ENCODE results near the gene LPAR6. TPM values are rescaled to one million over a fixed set of nuclear protein-coding genes. Genes with fewer than 3 reads are reported as not detected.
"Not testable (repeated sequence)": the region's sequence is repeated elsewhere in the genome, so short reads cannot be mapped to it uniquely, and the experiment has no call there.

The LPAR6 gene, protein sequence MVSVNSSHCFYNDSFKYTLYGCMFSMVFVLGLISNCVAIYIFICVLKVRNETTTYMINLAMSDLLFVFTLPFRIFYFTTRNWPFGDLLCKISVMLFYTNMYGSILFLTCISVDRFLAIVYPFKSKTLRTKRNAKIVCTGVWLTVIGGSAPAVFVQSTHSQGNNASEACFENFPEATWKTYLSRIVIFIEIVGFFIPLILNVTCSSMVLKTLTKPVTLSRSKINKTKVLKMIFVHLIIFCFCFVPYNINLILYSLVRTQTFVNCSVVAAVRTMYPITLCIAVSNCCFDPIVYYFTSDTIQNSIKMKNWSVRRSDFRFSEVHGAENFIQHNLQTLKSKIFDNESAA
- total RNA-seq (10 to 100 TPM; 37.2 to 48.7 TPM), total RNA-seq (259 to 490 reads per million in 2 donors)

DNA sequence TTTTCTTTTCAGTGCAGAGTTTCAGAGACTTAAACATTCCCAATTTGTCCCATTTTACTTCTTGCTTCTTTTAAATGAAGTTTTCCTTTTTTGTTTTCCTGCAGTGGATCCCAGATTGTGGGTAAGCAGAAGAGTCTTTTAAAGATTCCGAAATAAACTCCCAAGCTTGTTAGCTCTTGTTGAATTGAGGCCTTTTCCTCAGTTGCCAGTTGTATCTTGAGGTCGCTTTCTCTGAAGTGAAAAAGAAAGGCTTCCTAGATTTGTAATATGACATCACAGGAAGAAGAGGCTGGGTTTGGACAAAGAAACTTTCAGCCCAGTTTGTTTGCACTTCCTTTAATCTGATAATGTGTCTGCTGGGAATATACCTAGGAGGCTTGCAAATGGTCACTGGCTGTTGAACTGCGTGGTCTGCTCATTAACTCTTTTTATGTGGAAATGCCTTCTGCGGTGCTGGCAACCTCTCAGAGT lies at the start of gene LPAR6:
LPAR6 (minus strand) TSS at position 233 of the 471 bp plus-strand sequence. CDS start 690 bp downstream, outside the sequence.
- no peaks in the 10 kb centered on the region for H3K9me3 ChIP-seq (ENCODE audit: control insufficient read depth, low read length, poor library complexity, severe bottlenecking)
- Mint-ChIP-seq H3K36me3 (ENCODE audit: low read depth) (no peaks in the 10 kb centered on the region), H3K4me1 (peaks cover 23% of the 10 kb centered on the region), H3K27me3 (no peaks in the 10 kb centered on the region), H3K27ac (peak within 1 kb of the TSS; percentile 96), H3K4me3 (peak within 1 kb of the TSS; percentile 98)
- ATAC-seq (peak; percentile 61), DNase-seq (no peak)

DNA sequence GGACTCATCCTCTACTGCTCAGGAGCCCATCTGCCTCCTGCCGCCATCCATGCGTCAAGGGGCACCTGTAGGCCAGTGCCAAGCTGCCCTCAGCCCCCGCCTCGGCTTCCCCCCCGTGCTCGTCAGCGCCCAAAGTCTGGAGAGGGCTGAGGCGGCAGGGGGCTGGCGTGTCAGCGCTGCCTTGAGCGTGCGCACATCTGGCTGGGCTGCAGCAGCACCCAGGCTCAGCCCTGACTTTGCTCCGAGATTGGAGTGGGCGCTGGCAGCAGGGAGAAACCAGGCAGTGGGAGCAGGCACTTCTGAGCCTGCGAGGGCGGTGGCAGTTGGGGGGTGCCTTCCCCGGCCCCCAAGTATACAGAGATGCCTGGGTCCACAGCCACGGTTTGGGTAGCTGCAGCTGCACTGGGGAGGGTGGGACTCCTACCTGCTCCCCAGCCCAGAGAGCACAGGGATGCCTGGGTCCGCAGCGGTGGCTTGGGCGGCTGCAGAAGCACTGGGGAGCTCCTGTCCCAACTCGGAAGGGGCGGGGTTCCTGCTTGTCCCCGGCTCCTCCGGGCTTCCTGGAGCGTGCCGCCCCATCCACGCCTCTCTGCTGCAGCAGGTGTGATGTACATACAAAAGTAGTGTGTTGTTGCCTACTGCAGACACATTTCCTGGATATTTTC lies 44.8 kb upstream of the LPAR6 start:
- Mint-ChIP-seq H3K36me3 (ENCODE audit: low read depth) (peaks cover 15% of the 10 kb centered on the region), H3K27me3 (no peaks in the 10 kb centered on the region), H3K27ac (no peak overlapping the region), H3K4me1 (peaks cover 4% of the 10 kb centered on the region), H3K4me3 (no peak overlapping the region)
- no peak for DNase-seq
- ATAC-seq: no peak
- no peaks in the 10 kb centered on the region for H3K9me3 ChIP-seq (ENCODE audit: control insufficient read depth, low read length, poor library complexity, severe bottlenecking)

DNA sequence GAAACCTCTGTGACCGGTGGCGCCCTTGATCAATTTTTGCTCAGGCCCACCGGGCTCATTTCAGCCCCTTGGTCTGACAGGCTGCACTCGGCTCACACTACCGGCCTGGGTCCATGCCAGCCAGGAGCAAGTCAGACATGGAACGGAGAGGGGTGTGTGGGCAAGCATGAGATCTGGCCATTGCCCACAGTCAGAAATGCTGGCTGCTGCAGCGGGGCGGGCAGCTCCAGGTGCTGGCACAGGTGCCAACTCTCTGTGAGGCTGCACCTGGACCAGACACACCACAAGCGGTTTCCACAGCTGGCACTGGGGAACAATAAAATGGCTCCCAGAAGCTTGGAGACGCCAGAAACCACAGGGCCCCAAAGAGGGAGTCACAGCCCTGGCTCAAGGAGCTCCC lies 43.6 kb upstream of the LPAR6 start:
- ATAC-seq: no peak
- no peaks in the 10 kb centered on the region for H3K27me3 Mint-ChIP-seq
- no peak overlapping the region for H3K4me3 Mint-ChIP-seq
- DNase-seq: no peak
- no peaks in the 10 kb centered on the region for H3K9me3 ChIP-seq (ENCODE audit: control insufficient read depth, low read length, poor library complexity, severe bottlenecking)
- H3K36me3 Mint-ChIP-seq (ENCODE audit: low read depth): peaks cover 18% of the 10 kb centered on the region
- H3K27ac Mint-ChIP-seq: no peak overlapping the region
- peaks cover 6% of the 10 kb centered on the region for H3K4me1 Mint-ChIP-seq

DNA sequence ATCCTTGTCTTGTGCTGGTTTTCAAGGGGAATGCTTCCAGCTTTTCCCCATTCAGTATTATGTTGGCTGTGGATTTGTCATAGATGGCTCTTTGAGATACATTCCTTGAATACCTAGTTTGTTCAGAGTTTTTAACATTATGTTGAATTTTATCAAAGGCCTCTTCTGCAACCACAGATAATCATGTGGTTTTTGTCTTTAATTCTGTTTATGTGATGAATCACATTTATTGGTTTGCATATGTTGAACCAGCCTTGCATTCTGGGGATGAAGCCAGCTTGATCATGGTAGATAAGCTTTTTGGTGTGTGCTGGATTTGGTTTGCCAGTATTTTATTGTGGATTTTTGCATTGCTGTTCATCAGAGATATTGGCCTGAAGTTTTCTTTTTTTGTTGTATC lies 38.3 kb upstream of the LPAR6 start:
- not testable (repeated sequence) for H3K27me3 Mint-ChIP-seq; ATAC-seq; H3K36me3 Mint-ChIP-seq (ENCODE audit: low read depth); H3K4me3 Mint-ChIP-seq; DNase-seq; H3K9me3 ChIP-seq (ENCODE audit: control insufficient read depth, low read length, poor library complexity, severe bottlenecking); H3K4me1 Mint-ChIP-seq; H3K27ac Mint-ChIP-seq

DNA sequence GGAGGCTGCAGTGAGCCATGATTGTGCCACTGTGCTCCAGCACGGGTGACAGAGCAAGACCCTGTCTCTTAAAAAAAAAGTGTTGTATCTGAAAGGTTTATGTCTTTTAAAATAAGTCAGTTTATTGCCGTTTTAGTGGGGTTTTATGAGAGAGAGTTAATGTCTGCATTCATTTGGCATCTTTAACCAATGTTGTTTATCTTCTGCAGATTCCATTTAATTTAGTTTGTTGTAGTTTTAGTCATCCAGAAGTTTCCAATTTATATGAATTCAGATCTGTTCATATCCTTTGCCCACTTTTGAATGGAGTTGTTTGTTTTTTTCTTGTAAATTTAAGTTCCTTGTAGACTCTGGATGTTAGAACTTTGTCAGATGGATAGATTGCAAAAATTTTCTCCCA lies 36.7 kb upstream of the LPAR6 start:
- Mint-ChIP-seq H3K27me3 (no peaks in the 10 kb centered on the region), H3K4me1 (peaks cover 8% of the 10 kb centered on the region), H3K27ac (no peak overlapping the region), H3K4me3 (no peak overlapping the region), H3K36me3 (ENCODE audit: low read depth) (peaks cover 7% of the 10 kb centered on the region)
- ATAC-seq (no peak), DNase-seq (no peak)
- no peaks in the 10 kb centered on the region for H3K9me3 ChIP-seq (ENCODE audit: control insufficient read depth, low read length, poor library complexity, severe bottlenecking)

DNA sequence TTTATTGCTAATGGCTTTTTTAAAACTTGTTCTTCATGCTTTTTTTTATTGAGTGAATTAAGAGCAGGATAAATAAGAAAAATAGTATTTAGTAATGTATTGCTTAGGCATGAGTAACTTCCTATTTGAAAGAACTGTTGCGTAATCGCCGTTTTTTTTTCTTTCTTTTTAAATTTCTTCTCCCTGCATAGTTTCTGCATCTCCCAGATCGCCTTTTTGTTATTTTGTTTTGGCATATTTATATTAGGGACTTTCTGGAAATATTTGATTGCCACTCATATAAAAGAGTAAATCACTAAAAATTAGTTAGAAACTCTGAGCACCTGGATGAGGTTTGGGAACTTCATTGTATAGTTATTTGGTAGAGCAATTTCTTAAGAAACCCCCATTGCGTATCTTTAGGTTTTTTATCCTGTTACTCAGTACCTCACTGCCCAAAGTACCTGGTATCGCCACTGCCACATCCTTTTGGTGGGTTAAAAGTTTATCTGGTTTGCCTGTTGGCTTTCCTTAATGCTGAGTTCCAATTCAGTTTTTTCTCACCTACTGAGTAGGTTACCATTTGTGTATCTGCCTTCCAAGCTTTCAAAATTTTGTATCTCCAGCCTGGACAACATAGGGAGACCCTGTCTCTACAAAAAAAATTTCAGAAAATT lies 36.2 kb upstream of the LPAR6 start:
- Mint-ChIP-seq H3K36me3 (ENCODE audit: low read depth) (peaks cover 3% of the 10 kb centered on the region), H3K4me3 (no peak overlapping the region)

DNA sequence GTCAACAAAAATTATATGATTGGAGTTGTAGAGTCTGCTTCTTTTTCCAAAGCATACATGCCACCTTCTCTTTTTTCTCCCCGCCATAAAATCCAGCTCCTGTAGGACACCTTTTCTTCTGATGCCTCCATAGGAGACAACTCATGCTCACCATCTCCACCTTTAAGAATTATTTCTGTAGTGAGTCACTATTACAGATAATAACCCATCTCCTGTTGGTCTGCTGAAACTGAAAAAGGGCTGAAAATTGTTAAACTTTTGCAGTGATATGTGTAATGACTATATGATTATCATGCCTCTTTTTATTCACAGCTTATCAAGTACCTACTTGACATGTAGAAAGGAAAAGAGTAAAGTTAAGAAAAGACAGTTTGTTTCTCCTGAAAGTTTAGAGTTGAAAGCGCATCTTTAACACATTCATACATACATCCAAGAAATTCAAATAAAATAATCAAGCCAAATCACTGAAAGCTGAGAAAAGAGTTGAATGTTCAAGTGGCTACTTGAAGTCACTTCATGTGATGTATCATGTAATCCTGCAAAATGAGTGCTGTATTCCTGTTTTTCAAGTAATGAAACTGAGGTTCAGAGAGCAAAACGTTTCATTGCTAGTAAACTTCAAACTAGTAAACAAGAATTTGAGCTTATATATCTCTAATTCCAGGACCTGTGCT lies 35.5 kb upstream of the LPAR6 start:
- no peaks in the 10 kb centered on the region for H3K9me3 ChIP-seq (ENCODE audit: control insufficient read depth, low read length, poor library complexity, severe bottlenecking)
- DNase-seq (no peak), ATAC-seq (no peak)
- Mint-ChIP-seq H3K27me3 (no peaks in the 10 kb centered on the region), H3K4me1 (peaks cover 8% of the 10 kb centered on the region), H3K4me3 (no peak overlapping the region), H3K27ac (no peak overlapping the region), H3K36me3 (ENCODE audit: low read depth) (peaks cover 3% of the 10 kb centered on the region)

More for the DNA sequence above, 36.2 kb upstream of the LPAR6 start:
- Mint-ChIP-seq H3K4me1 (peaks cover 8% of the 10 kb centered on the region), H3K27me3 (no peaks in the 10 kb centered on the region), H3K27ac (no peak overlapping the region)
- H3K9me3 ChIP-seq (ENCODE audit: control insufficient read depth, low read length, poor library complexity, severe bottlenecking): no peaks in the 10 kb centered on the region
- ATAC-seq: no peak
- no peak for DNase-seq

DNA sequence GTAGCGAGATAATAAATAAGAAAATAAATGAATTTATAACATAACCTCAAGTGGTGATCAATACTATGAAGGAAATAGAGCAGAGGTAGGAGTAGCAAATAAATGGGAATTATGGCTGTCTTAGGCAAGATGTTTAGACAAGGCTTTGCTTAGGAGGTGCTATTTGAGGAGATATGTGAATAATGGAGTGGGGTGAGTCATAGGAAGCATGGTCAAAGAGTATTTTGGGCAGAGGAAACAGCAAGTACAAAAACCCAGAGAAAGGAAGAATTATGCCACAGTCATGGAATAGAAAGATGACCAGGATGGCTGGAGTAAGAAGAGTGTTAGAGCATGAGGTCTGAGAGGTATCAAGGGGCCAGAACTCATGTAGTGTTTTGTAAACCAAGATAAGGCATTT lies 33.6 kb upstream of the LPAR6 start:
- H3K4me3 Mint-ChIP-seq: no peak overlapping the region
- H3K9me3 ChIP-seq (ENCODE audit: control insufficient read depth, low read length, poor library complexity, severe bottlenecking): no peaks in the 10 kb centered on the region
- H3K36me3 Mint-ChIP-seq (ENCODE audit: low read depth): no peaks in the 10 kb centered on the region
- H3K27me3 Mint-ChIP-seq: no peaks in the 10 kb centered on the region
- peaks cover 6% of the 10 kb centered on the region for H3K4me1 Mint-ChIP-seq
- DNase-seq (no peak), ATAC-seq (no peak)
- no peak overlapping the region for H3K27ac Mint-ChIP-seq

DNA sequence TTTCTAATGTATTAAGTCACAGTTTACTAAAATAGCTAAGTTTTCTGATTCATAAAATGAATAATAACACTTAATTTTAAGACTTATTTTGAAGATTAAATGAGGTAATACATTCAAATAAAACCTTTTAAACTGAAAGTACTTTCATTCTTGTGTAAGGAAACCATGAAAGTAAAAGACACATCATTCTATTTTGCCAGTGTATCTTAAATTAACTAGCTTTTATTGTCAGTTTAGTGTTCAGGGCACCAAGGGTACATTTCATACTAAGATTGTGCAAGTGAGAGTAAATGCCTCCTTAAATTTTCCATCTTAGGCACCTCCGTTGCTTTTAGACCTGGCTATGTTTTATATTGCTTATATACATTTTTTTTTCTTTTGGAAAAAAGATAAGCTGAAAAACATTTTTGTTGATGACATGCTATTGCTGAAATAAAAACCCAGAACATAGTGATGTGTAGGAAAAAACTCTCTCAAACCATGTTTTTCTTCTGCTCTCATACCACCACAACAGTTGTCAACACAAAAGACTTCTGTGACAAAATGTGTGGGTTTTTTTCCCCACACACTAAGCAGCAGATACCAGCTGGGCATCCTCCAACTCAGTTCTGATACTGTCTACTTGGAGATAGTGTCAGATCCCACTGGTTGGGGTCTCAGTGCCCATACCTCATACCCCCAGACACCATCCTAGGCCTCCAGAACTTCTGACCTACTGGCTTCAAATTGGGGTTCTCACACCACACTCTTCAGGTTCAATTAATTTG lies 30.7 kb upstream of the LPAR6 start:
- no peak overlapping the region for H3K4me3 Mint-ChIP-seq
- no peak for DNase-seq
- no peak for ATAC-seq
- peaks cover 4% of the 10 kb centered on the region for H3K4me1 Mint-ChIP-seq
- no peaks in the 10 kb centered on the region for H3K27me3 Mint-ChIP-seq
- H3K27ac Mint-ChIP-seq: peak overlapping the region; percentile 73
- no peaks in the 10 kb centered on the region for H3K9me3 ChIP-seq (ENCODE audit: control insufficient read depth, low read length, poor library complexity, severe bottlenecking)
- no peaks in the 10 kb centered on the region for H3K36me3 Mint-ChIP-seq (ENCODE audit: low read depth)

DNA sequence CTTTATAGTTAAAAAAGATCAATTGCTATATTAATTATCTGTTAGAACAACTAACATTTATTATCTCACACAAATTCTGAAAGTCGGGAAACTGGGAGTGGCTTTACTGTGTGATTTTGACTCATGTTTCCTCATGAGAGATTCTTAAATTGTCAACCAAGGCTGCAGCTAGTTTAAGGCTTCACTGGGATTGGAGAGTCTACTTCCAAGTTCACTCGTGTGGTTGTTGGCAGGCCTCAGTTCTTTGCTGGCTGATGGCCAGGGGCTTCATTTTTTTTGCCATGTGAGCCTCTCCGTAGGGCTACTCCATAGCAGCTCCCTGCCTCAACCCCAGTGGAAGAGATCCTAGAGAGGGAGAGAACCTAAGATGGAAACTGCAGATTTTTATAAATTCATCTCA lies 24.5 kb upstream of the LPAR6 start:
- H3K27ac Mint-ChIP-seq: no peak overlapping the region

DNA sequence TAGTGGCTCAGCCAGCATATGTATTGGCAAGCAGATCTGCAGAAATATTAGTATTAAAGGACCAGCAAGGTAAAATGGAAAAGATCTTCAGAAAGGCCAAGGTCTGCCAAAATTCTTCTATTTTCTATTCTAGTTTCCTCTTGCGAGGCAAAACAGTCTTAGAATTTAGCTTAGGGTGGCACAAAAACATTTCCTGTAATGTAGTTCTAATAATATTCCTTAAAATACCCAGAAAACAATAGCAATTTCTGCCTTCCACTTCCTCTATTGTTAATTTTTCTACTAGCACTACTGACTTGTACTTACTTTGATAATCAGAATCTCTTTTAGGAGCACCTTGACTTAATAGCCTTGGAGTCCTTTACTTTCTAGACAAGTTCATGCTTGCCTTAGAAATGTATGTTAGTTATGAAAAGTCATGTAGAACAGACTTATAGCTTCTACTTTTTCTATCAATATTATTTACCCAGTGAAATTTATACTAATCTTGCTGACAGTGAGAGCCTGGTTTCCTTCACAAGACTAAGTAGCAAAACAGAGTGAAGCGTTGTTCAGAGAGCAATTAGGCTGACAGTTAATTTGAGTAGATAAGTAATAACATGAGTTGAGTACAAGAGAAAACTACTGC lies 23.9 kb upstream of the LPAR6 start:
- H3K27me3 Mint-ChIP-seq: no peaks in the 10 kb centered on the region
- peaks cover 37% of the 10 kb centered on the region for H3K4me1 Mint-ChIP-seq
- peak overlapping the region; percentile 65 for H3K4me3 Mint-ChIP-seq
- no peak for ATAC-seq
- DNase-seq: no peak
- no peaks in the 10 kb centered on the region for H3K9me3 ChIP-seq (ENCODE audit: control insufficient read depth, low read length, poor library complexity, severe bottlenecking)
- H3K36me3 Mint-ChIP-seq (ENCODE audit: low read depth): no peaks in the 10 kb centered on the region
- H3K27ac Mint-ChIP-seq: peak overlapping the region; percentile 84

More for the DNA sequence above, 24.5 kb upstream of the LPAR6 start:
- Mint-ChIP-seq H3K4me3 (peak overlapping the region; percentile 25), H3K4me1 (peaks cover 31% of the 10 kb centered on the region), H3K36me3 (ENCODE audit: low read depth) (no peaks in the 10 kb centered on the region), H3K27me3 (no peaks in the 10 kb centered on the region)
- H3K9me3 ChIP-seq (ENCODE audit: control insufficient read depth, low read length, poor library complexity, severe bottlenecking): no peaks in the 10 kb centered on the region
- DNase-seq: no peak
- no peak for ATAC-seq

DNA sequence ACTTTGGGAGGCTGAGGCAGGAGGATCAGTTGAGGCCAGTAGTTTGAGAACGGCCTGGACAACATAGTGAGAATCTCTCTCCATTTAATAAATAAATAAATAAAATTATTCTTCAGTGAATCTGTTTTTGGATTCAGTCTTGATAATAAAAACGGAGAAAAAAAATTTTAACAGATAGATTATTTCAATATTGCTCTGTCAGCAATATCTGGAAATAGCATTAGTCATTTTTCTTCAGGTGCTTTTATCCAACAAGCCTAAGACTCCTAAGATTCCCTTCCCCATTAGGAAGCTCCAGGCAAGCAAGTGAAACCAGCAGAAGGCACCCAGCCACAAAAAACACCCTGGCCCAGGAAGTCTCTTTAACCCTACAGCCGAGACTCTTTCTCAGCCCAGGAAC lies 21.3 kb upstream of the LPAR6 start:
- H3K4me3 Mint-ChIP-seq: peak overlapping the region; percentile 28
- H3K36me3 Mint-ChIP-seq (ENCODE audit: low read depth): no peaks in the 10 kb centered on the region
- ATAC-seq (no peak), DNase-seq (no peak)
- peak overlapping the region; percentile 55 for H3K27ac Mint-ChIP-seq
- H3K4me1 Mint-ChIP-seq: peaks cover 49% of the 10 kb centered on the region
- H3K27me3 Mint-ChIP-seq: no peaks in the 10 kb centered on the region
- no peaks in the 10 kb centered on the region for H3K9me3 ChIP-seq (ENCODE audit: control insufficient read depth, low read length, poor library complexity, severe bottlenecking)
